H1 (cell line): ENCODE results near the gene PLAC1. TPM values are rescaled to one million over a fixed set of nuclear protein-coding genes. Genes with fewer than 3 reads are reported as not detected.

Experiments
- CTCF ChIA-PET: fragments of 300-600 bp; sonication (Branson Sonifier 250); formaldehyde crosslinking; loops from one replicate; lab custom pipeline; 2021; ENCODE audit not compliant: partially characterized antibody; lab: Charles Lee
- POLR2A ChIA-PET: fragments of 300-600 bp; sonication (Branson Sonifier 250); formaldehyde crosslinking; loops from one replicate; lab custom pipeline; 2021; ENCODE audit warnings: inconsistent platforms; ENCODE audit not compliant: partially characterized antibody; lab: Charles Lee
- DNase-seq, 2 experiments: peaks; one replicate each; pipeline versions ENCODE4 v3.0.0 to v3.0.0-alpha.2; 2010 to 2022; ENCODE audit warnings: low spot score in 2 of 2, low read depth in 1 of 2, mixed read lengths in 1 of 2
- FAIRE-seq: peaks from 2 replicates; lab custom pipeline; 2011; peaks lifted over from hg19 to GRCh38; lab: Jason Lieb, UNC
- H2AFZ ChIP-seq: 2 replicates; pipeline ENCODE4 v1.8.1; 2012; ENCODE audit warnings: low read length, inconsistent platforms
- H2AK5ac ChIP-seq: 2 replicates; pipeline ENCODE4 v1.6.1; 2013; ENCODE audit warnings: low read depth, low read length
- H2BK120ac ChIP-seq: replicated peaks from 2 replicates; pipeline ENCODE3; 2013; ENCODE audit warnings: low read depth, low read length, inconsistent platforms
- H2BK12ac ChIP-seq: 2 replicates; pipeline ENCODE4 v1.6.1; 2013; ENCODE audit warnings: low read depth, low read length
- H2BK15ac ChIP-seq: 2 replicates; pipeline ENCODE4 v1.6.1; 2013; ENCODE audit warnings: low read length
- H2BK20ac ChIP-seq: 2 replicates; pipeline ENCODE4 v1.6.1; 2013; ENCODE audit warnings: low read length
- H2BK5ac ChIP-seq: 2 replicates; pipeline ENCODE4 v1.6.1; 2013; ENCODE audit warnings: low read depth, low read length
- H3K14ac ChIP-seq: 2 replicates; pipeline ENCODE4 v1.6.1; 2013; ENCODE audit warnings: inconsistent platforms; ENCODE audit not compliant: insufficient read length
- H3K18ac ChIP-seq: 2 replicates; pipeline ENCODE4 v1.6.1; 2013; ENCODE audit warnings: low read length; ENCODE audit errors: extremely low read depth
- H3K23ac ChIP-seq: 2 replicates; pipeline ENCODE4 v1.6.1; 2013; ENCODE audit warnings: inconsistent platforms; ENCODE audit not compliant: insufficient read length
- H3K23me2 ChIP-seq: 2 replicates; pipeline ENCODE4 v1.6.1; 2013; ENCODE audit warnings: low read depth, low read length
- H3K27ac ChIP-seq: 2 replicates; pipeline ENCODE4 v1.6.1; 2011; ENCODE audit warnings: low read depth, low read length, inconsistent platforms
- H3K27me3 ChIP-seq, 4 experiments: replicated peaks in 1 of 4; 1 replicate in 1 of 4; 2 replicates in 3 of 4; pipeline versions ENCODE4 v1.6.1 to v1.8.1; 2011 to 2013; ENCODE audit warnings: low read length in 3 of 4, mild to moderate bottlenecking in 3 of 4, inconsistent platforms in 2 of 4, mixed read lengths in 2 of 4, moderate library complexity in 1 of 4; ENCODE audit not compliant: control insufficient read depth in 3 of 4, insufficient read depth in 3 of 4; ENCODE audit errors: extremely low read depth in 1 of 4
- H3K36me3 ChIP-seq, 4 experiments: 2 replicates each; pipeline versions ENCODE4 v1.6.1 to v1.8.1; 2011 to 2013; ENCODE audit warnings: mild to moderate bottlenecking in 4 of 4, low read length in 3 of 4, moderate library complexity in 2 of 4, control low read depth in 1 of 4, inconsistent platforms in 1 of 4; ENCODE audit not compliant: insufficient read depth in 4 of 4, control insufficient read depth in 2 of 4
- H3K4ac ChIP-seq: replicated peaks from 2 replicates; pipeline ENCODE3; 2013; ENCODE audit warnings: low read length, low read depth, mixed read lengths, inconsistent platforms; ENCODE audit not compliant: insufficient read length
- H3K4me1 ChIP-seq, 4 experiments: replicated peaks in 1 of 4; 1 replicate in 1 of 4; 2 replicates in 3 of 4; pipeline versions ENCODE4 v1.6.1 to v1.8.1; 2011 to 2013; ENCODE audit warnings: low read length in 3 of 4, inconsistent platforms in 2 of 4, mixed read lengths in 1 of 4; ENCODE audit not compliant: insufficient read depth in 4 of 4, control insufficient read depth in 3 of 4
- H3K4me2 ChIP-seq, 2 experiments: 2 replicates each; pipeline versions ENCODE4 v1.6.1 to v1.8.1; 2011 to 2013; ENCODE audit warnings: low read depth in 2 of 2, low read length in 2 of 2, control low read depth in 1 of 2, inconsistent platforms in 1 of 2, mild to moderate bottlenecking in 1 of 2; ENCODE audit not compliant: insufficient read depth in 1 of 2
- H3K4me3 ChIP-seq, 4 experiments: fragments of 200-600, 300-600 bp in 1 of 4; sonication (generic), shearing (Covaris generic), sonication (Bioruptor Twin) in 1 of 4; 2 replicates each; pipeline versions ENCODE4 v1.5.1 to v1.8.1; 2011 to 2016; ENCODE audit warnings: low read length in 4 of 4, low read depth in 3 of 4, control low read depth in 2 of 4, inconsistent platforms in 2 of 4, mild to moderate bottlenecking in 2 of 4, mixed read lengths in 1 of 4, moderate library complexity in 1 of 4; ENCODE audit not compliant: insufficient read depth in 2 of 4; ENCODE audit errors: extremely low read depth in 1 of 4
- H3K56ac ChIP-seq: replicated peaks from 2 replicates; pipeline ENCODE3; 2013; ENCODE audit warnings: low read depth, mild to moderate bottlenecking, mixed read lengths, low read length, inconsistent platforms; ENCODE audit not compliant: insufficient read length
- H3K79me1 ChIP-seq: 2 replicates; pipeline ENCODE4 v1.6.1; 2013; ENCODE audit warnings: low read depth, low read length, control low read depth
- H3K79me2 ChIP-seq, 2 experiments: 2 replicates each; pipeline versions ENCODE4 v1.6.1 to v1.8.1; 2012 to 2013; ENCODE audit warnings: low read length in 2 of 2, mild to moderate bottlenecking in 2 of 2, inconsistent platforms in 1 of 2; ENCODE audit not compliant: insufficient read depth in 2 of 2, control insufficient read depth in 1 of 2
- H3K9ac ChIP-seq, 4 experiments: replicated peaks in 1 of 4; 1 replicate in 1 of 4; 2 replicates in 3 of 4; pipeline versions ENCODE4 v1.6.1 to v1.8.1; 2011 to 2013; ENCODE audit warnings: low read depth in 3 of 4, low read length in 3 of 4, control low read depth in 2 of 4, mild to moderate bottlenecking in 2 of 4, moderate library complexity in 2 of 4, inconsistent platforms in 1 of 4; ENCODE audit errors: extremely low read depth in 1 of 4
- H3K9me3 ChIP-seq, 2 experiments: 2 replicates each; pipeline versions ENCODE4 v1.6.1 to v1.8.1; 2012 to 2013; ENCODE audit warnings: mild to moderate bottlenecking in 2 of 2, moderate library complexity in 2 of 2, control low read depth in 1 of 2, inconsistent platforms in 1 of 2, low read depth in 1 of 2, low read length in 1 of 2, mixed read lengths in 1 of 2; ENCODE audit not compliant: insufficient read depth in 2 of 2
- H4K20me1 ChIP-seq, 2 experiments: replicated peaks in 1 of 2; 2 replicates each; pipeline versions ENCODE3 to v1.8.1; 2011 to 2013; ENCODE audit warnings: inconsistent platforms in 2 of 2, low read length in 2 of 2, mild to moderate bottlenecking in 1 of 2; ENCODE audit not compliant: insufficient read depth in 2 of 2, control insufficient read depth in 1 of 2
- H4K5ac ChIP-seq: 2 replicates; pipeline ENCODE4 v1.6.1; 2013; ENCODE audit warnings: low read length, low read depth, mixed read lengths, inconsistent platforms; ENCODE audit not compliant: insufficient read length
- H4K8ac ChIP-seq: 2 replicates; pipeline ENCODE4 v1.8.0; 2013; ENCODE audit warnings: mild to moderate bottlenecking, moderate library complexity, low read length, inconsistent platforms; ENCODE audit not compliant: insufficient read depth; ENCODE audit errors: extremely low read depth
- H4K91ac ChIP-seq: replicated peaks from 2 replicates; pipeline ENCODE3; 2013; ENCODE audit warnings: low read length, mixed read lengths, inconsistent platforms; ENCODE audit not compliant: insufficient read length
- BRCA1 ChIP-seq: IDR thresholded peaks from 2 replicates; pipeline ENCODE4 v1.6.1; 2012; ENCODE audit warnings: low read depth, low read length, improper control_type of control experiment
- GABPA ChIP-seq: IDR thresholded peaks from 2 replicates; pipeline ENCODE4 v1.6.1; 2011; ENCODE audit warnings: mild to moderate bottlenecking, low read length, moderate library complexity, borderline replicate concordance; ENCODE audit not compliant: insufficient read depth
- PHF8 ChIP-seq: fragments of 200-600 bp; sonication (generic); conservative IDR thresholded peaks from 2 replicates; pipeline ENCODE4 v1.7.1; 2012; ENCODE audit warnings: low read depth, mild to moderate bottlenecking, inconsistent platforms, low read length, moderate library complexity
- POLR2A ChIP-seq, 2 experiments: IDR thresholded peaks; 1 replicate in 1 of 2; 2 replicates in 1 of 2; pipeline ENCODE4 v1.6.1; 2011; ENCODE audit warnings: low read depth in 2 of 2, low read length in 2 of 2, mild to moderate bottlenecking in 2 of 2; ENCODE audit errors: control extremely low read depth in 1 of 2
- TEAD4 ChIP-seq: IDR thresholded peaks from 2 replicates; pipeline ENCODE4 v1.6.1; 2012; ENCODE audit warnings: low read depth, low read length, inconsistent platforms, mixed read lengths
- YY1 ChIP-seq: IDR thresholded peaks from 2 replicates; pipeline ENCODE4 v1.6.1; 2011; ENCODE audit warnings: low read depth, mild to moderate bottlenecking, low read length
- WGBS, 2 experiments: shearing (Covaris generic) in 1 of 2; methylation state at CpG; one replicate each; pipeline versions ENCODE4 v1.1.6 to v1.1.7; 2013 to 2015; ENCODE audit warnings: low lambda C conversion rate in 2 of 2, mixed read lengths in 2 of 2, inconsistent platforms in 1 of 2, low coverage in 1 of 2, missing lambda C conversion rate in 1 of 2; ENCODE audit not compliant: insufficient replicate concordance in 2 of 2, insufficient coverage in 1 of 2, insufficient read length in 1 of 2; ENCODE audit errors: extremely low coverage in 1 of 2, missing lambda C conversion rate in 1 of 2; 5-methylcytosine and 5-hydroxymethylcytosine counted together
- polyA plus RNA-seq, 7 experiments: library from polyadenylated mRNA; depleted of rRNA in 3 of 7; stranded (reverse) in 5 of 7; unstranded in 2 of 7; fragments of >200 nt in 5 of 7; fragments of 200-250 nt in 2 of 7; gene quantifications; 1 replicate in 5 of 7; 2 replicates in 1 of 7; 4 replicates in 1 of 7; pipeline versions ENCODE4 v1.2.1 to v1.2.3, GENCODE V29; 2011 to 2013; ENCODE audit warnings: missing spikeins in 2 of 7, mixed read lengths in 2 of 7
- total RNA-seq: library from RNA; stranded (reverse); fragmentation: NEBNext Ultra II Directional; extraction: Animal tissue kit (Norgen Biotek cat#: 25700); gene quantifications from 2 replicates; pipeline ENCODE4 v1.2.1, GENCODE V29; 2021
- TF ChIP-seq, protein P1 (sequence below): IDR thresholded peaks from 2 replicates; pipeline ENCODE4 v1.6.1; 2011; ENCODE audit warnings: low read length, improper control_type of control experiment

The PLAC1 gene
- total and polyA plus RNA-seq, 2 of the 8 experiments (the other 6 are each of a cell fraction or from before 2014, with no cell fraction given): 1.8 TPM; not detected in 1

- CTCF ChIA-PET: interaction anchor here (0.6 to 1.0 kb wide), 2 partner anchors 36 to 248 kb away, joined by 3 read pairs; no protein-coding TSS in a partner anchor
Observed at GRCh38 chrX:134692233-134692632, 34.0 kb upstream of the PLAC1 start.

More at GRCh38 chrX:134692233-134692632, 34.0 kb upstream of the PLAC1 start:
- H2AK5ac ChIP-seq: no peak overlapping the region
- H3K27me3 ChIP-seq: no peaks in the 10 kb centered on the region
- no peaks in the 10 kb centered on the region for H3K4me1 ChIP-seq
- no peaks in the 10 kb centered on the region for H3K79me2 ChIP-seq
- H3K79me1 ChIP-seq: no peaks in the 10 kb centered on the region
- no peak overlapping the region for H3K4ac ChIP-seq
- no peak overlapping the region for H3K27ac ChIP-seq
- no peak overlapping the region for H3K9ac ChIP-seq
- H3K23ac ChIP-seq: no peak overlapping the region
- no peaks in the 10 kb centered on the region for H4K20me1 ChIP-seq
- H2BK15ac ChIP-seq: no peak overlapping the region
- POLR2A ChIA-PET: no interaction called here
- H3K23me2 ChIP-seq: no peaks in the 10 kb centered on the region
- H3K56ac ChIP-seq: no peak overlapping the region
- no peak overlapping the region for H4K8ac ChIP-seq
- H3K36me3 ChIP-seq: no peaks in the 10 kb centered on the region
- no peak overlapping the region for H4K5ac ChIP-seq
- TF ChIP-seq PHF8 (no peak), TEAD4 (no peak), YY1 (no peak), POLR2A (IDR thresholded peaks at IDR 0.05; ENCODE audit: control extremely low read depth in 1 of 2, low read depth in 2 of 2, low read length in 2 of 2) (no peak), GABPA (no peak), BRCA1 (no peak)
- TF ChIP-seq, protein P1, sequence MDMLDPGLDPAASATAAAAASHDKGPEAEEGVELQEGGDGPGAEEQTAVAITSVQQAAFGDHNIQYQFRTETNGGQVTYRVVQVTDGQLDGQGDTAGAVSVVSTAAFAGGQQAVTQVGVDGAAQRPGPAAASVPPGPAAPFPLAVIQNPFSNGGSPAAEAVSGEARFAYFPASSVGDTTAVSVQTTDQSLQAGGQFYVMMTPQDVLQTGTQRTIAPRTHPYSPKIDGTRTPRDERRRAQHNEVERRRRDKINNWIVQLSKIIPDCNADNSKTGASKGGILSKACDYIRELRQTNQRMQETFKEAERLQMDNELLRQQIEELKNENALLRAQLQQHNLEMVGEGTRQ: no peak
- TF ChIP-seq, all 59 proteins: peak for 0
- no peak overlapping the region for H3K4me2 ChIP-seq
- no peak overlapping the region for H3K14ac ChIP-seq
- DNase-seq (no peak), FAIRE-seq (no peak)
- H4K91ac ChIP-seq: no peak overlapping the region
- no peak overlapping the region for H2BK12ac ChIP-seq
- no peak overlapping the region for H2AFZ ChIP-seq
- no peak overlapping the region for H2BK120ac ChIP-seq
- 80% methylated on average over 1 of the region's 1 CpG; no CpG with 5 or more reads in 1 of the 2 experiments for WGBS, 2 experiments
- no peak overlapping the region for H3K18ac ChIP-seq
- no peak overlapping the region for H2BK20ac ChIP-seq
- H3K9me3 ChIP-seq: no peaks in the 10 kb centered on the region
- H2BK5ac ChIP-seq: no peak overlapping the region
- no peak overlapping the region for H3K4me3 ChIP-seq
